ENCODE results near the gene IGF2R.

The IGF2R gene

GRCh38 chr6:160024152-160024551, 55.3 kb downstream of the IGF2R start:
- DNase-seq (ENCODE audit: low read depth in 2 of 3, low spot score in 1 of 3), result no peak

- no peak for DNase-seq (ENCODE audit: low read depth in 2 of 3, low spot score in 1 of 3)
These were observed 58.2 kb downstream of the IGF2R start for GRCh38 chr6:160027076-160027475.

GRCh38 chr6:160027931-160028330, 59.0 kb downstream of the IGF2R start:
- DNase-seq (ENCODE audit: low read depth in 2 of 3, low spot score in 1 of 3), result no peak

- DNase-seq (ENCODE audit: low read depth in 2 of 3, low spot score in 1 of 3), result no peak
These were observed 59.8 kb downstream of the IGF2R start for GRCh38 chr6:160028487-160029275.

- DNase-seq (ENCODE audit: low read depth in 2 of 3, low spot score in 1 of 3), result no peak
These were observed 60.6 kb downstream of the IGF2R start for GRCh38 chr6:160029525-160029924.

- DNase-seq (ENCODE audit: low read depth in 2 of 3, low spot score in 1 of 3), result no peak
These were observed 61.2 kb downstream of the IGF2R start for GRCh38 chr6:160030103-160030502.

GRCh38 chr6:160031442-160031841, 62.6 kb downstream of the IGF2R start:
- DNase-seq (ENCODE audit: low read depth in 2 of 3, low spot score in 1 of 3), result no peak

- DNase-seq (ENCODE audit: low read depth in 2 of 3, low spot score in 1 of 3), result no peak
These were observed 63.0 kb downstream of the IGF2R start for GRCh38 chr6:160031871-160032270.

GRCh38 chr6:160032538-160032937, 63.7 kb downstream of the IGF2R start:
- no peak for DNase-seq (ENCODE audit: low read depth in 2 of 3, low spot score in 1 of 3)

- no peak for DNase-seq (ENCODE audit: low read depth in 2 of 3, low spot score in 1 of 3)
These were observed 65.4 kb downstream of the IGF2R start for GRCh38 chr6:160034036-160034930.

GRCh38 chr6:160035241-160035640, 66.4 kb downstream of the IGF2R start:
- no peak for DNase-seq (ENCODE audit: low read depth in 2 of 3, low spot score in 1 of 3)

- DNase-seq (ENCODE audit: low read depth in 2 of 3, low spot score in 1 of 3), result no peak
These were observed 66.9 kb downstream of the IGF2R start for GRCh38 chr6:160035693-160036330.

GRCh38 chr6:160036331-160036695, 67.4 kb downstream of the IGF2R start:
- no peak for DNase-seq (ENCODE audit: low read depth in 2 of 3, low spot score in 1 of 3)

- no peak for DNase-seq (ENCODE audit: low read depth in 2 of 3, low spot score in 1 of 3)
These were observed 67.9 kb downstream of the IGF2R start for GRCh38 chr6:160036790-160037206.

- no peak for DNase-seq (ENCODE audit: low read depth in 2 of 3, low spot score in 1 of 3)
These were observed 69.6 kb downstream of the IGF2R start for GRCh38 chr6:160038479-160038878.

- no peak for DNase-seq (ENCODE audit: low read depth in 2 of 3, low spot score in 1 of 3)
These were observed 70.6 kb downstream of the IGF2R start for GRCh38 chr6:160039441-160039840.

- DNase-seq (ENCODE audit: low read depth in 2 of 3, low spot score in 1 of 3), result no peak
These were observed 71.2 kb downstream of the IGF2R start for GRCh38 chr6:160040055-160040454.

- no peak for DNase-seq (ENCODE audit: low read depth in 2 of 3, low spot score in 1 of 3)
These were observed 71.8 kb downstream of the IGF2R start for GRCh38 chr6:160040527-160041264.

- DNase-seq (ENCODE audit: low read depth in 2 of 3, low spot score in 1 of 3), result no peak
These were observed 72.7 kb downstream of the IGF2R start for GRCh38 chr6:160041608-160042007.

- DNase-seq (ENCODE audit: low read depth in 2 of 3, low spot score in 1 of 3), result no peak
These were observed 73.3 kb downstream of the IGF2R start for GRCh38 chr6:160042014-160042773.
